K562 (cell line): Measurements from ENCODE around the gene STUB1. TPM values are rescaled to one million over a fixed set of nuclear protein-coding genes. Genes with fewer than 3 reads are reported as not detected.

Experiments used
- BACH1 ChIP-seq: fragments of 200-800 bp; sonication (Bioruptor generic); IDR thresholded peaks from 2 replicates; pipeline ENCODE4 v1.6.1; 2016; ENCODE audit warnings: missing genetic modification characterization, missing compliant biosample characterization
- CBFA2T3 ChIP-seq: fragments of 450-650 bp; IDR thresholded peaks from 2 replicates; pipeline ENCODE4 v1.6.1; 2017
- KDM2B ChIP-seq: fragments of 250-450 bp; sonication (Bioruptor Pico); IDR thresholded peaks from 2 replicates; pipeline ENCODE4 v1.8.0; 2021; ENCODE audit warnings: mild to moderate bottlenecking, moderate library complexity
- MGA ChIP-seq: fragments of 450-650 bp; IDR thresholded peaks from 2 replicates; pipeline ENCODE4 v1.6.1; 2016; ENCODE audit warnings: mild to moderate bottlenecking, moderate library complexity
- MTA2 ChIP-seq: fragments of 450-650 bp; IDR thresholded peaks from 2 replicates; pipeline ENCODE4 v1.6.1; 2016; ENCODE audit warnings: low read depth
- NRF1 ChIP-seq, 2 experiments: fragments of 450-650 bp; IDR thresholded peaks in 1 of 2; conservative IDR thresholded peaks in 1 of 2; 2 replicates each; pipeline ENCODE4 v1.6.1; 2014; ENCODE audit warnings: mild to moderate bottlenecking in 2 of 2
- PCBP1 ChIP-seq: fragments of 200-400 bp; formaldehyde crosslinking; IDR thresholded peaks from 2 replicates; pipeline ENCODE4 v1.6.1; 2018; ENCODE audit warnings: mild to moderate bottlenecking, low read depth, low read length; ENCODE audit not compliant: poor library complexity, severe bottlenecking
- PREB ChIP-seq: sonication (generic); formaldehyde crosslinking; IDR thresholded peaks from 2 replicates; pipeline ENCODE4 v1.8.1; 2023; ENCODE audit warnings: mild to moderate bottlenecking, missing genetic modification reagents
- TCF3 ChIP-seq: sonication (generic); formaldehyde crosslinking; IDR thresholded peaks from 2 replicates; pipeline ENCODE4 v1.4.0; 2020; ENCODE audit warnings: mild to moderate bottlenecking, missing genetic modification reagents
- ZNF282 ChIP-seq: sonication (generic); formaldehyde crosslinking; IDR thresholded peaks from 2 replicates; pipeline ENCODE4 v1.8.1; 2023; ENCODE audit warnings: missing genetic modification reagents
- polyA plus RNA-seq, 8 experiments: library from polyadenylated mRNA; depleted of rRNA in 4 of 8; stranded (reverse) in 5 of 8; unstranded in 3 of 8; fragments of >200 nt; fragmentation: Nextera tagmentation in 2 of 8; fragmentation: Illumina TruSeq in 1 of 8; extraction: Ambion mirVana in 2 of 8; extraction: Trizol in 1 of 8; gene quantifications; 2 replicates each; pipeline versions ENCODE4 v1.2.1 to v1.2.3, GENCODE V29; 2011 to 2014; ENCODE audit warnings: inconsistent platforms in 1 of 8, missing spikeins in 1 of 8
- total RNA-seq, 7 experiments: library from RNA; depleted of rRNA in 6 of 7; stranded (reverse); fragments of >200 nt in 6 of 7; fragmentation: Illumina TruSeq in 2 of 7; extraction: Trizol in 2 of 7; gene quantifications; 2 replicates each; pipeline versions ENCODE4 v1.2.1 to v1.2.3, GENCODE V29; 2011 to 2021; ENCODE audit warnings: low replicate concordance in 1 of 7
- TF ChIP-seq, protein P1 (sequence below), 3 experiments: fragments of 200-800 bp in 1 of 3; fragments of 250-450 bp in 1 of 3; fragments of 450-650 bp in 1 of 3; sonication (Bioruptor Pico) in 1 of 3; sonication (Bioruptor generic) in 1 of 3; formaldehyde crosslinking in 1 of 3; IDR thresholded peaks; 2 replicates each; pipeline versions ENCODE4 v1.6.1 to v1.8.0; 2016 to 2022; ENCODE audit warnings: mild to moderate bottlenecking in 2 of 3, missing genetic modification characterization in 2 of 3, missing compliant biosample characterization in 1 of 3, moderate library complexity in 1 of 3

Gene STUB1
- total and polyA plus RNA-seq, 9 of the 15 experiments (the other 6 are each of a cell fraction or from before 2014, with no cell fraction given): 10.6 to 251 (median 152) TPM

GRCh38 chr16:635573-636205 lies 44.5 kb upstream of the STUB1 start (continued):
- TF ChIP-seq MGA (peak; percentile 92), PREB (CRISPR knock-in tag) (no peak), NRF1 (conservative IDR thresholded peaks at IDR 0.05 in 1 of 2, IDR thresholded peaks at IDR 0.05 in 1 of 2) (no peak), ZNF282 (peak; percentile 91; the same call in 1 of the 2 replicates), CBFA2T3 (no peak), KDM2B (CRISPR knock-in tag) (no peak), TCF3 (CRISPR knock-in tag) (no peak), MTA2 (no peak), BACH1 (no peak), PCBP1 (no peak)
- TF ChIP-seq, protein P1, sequence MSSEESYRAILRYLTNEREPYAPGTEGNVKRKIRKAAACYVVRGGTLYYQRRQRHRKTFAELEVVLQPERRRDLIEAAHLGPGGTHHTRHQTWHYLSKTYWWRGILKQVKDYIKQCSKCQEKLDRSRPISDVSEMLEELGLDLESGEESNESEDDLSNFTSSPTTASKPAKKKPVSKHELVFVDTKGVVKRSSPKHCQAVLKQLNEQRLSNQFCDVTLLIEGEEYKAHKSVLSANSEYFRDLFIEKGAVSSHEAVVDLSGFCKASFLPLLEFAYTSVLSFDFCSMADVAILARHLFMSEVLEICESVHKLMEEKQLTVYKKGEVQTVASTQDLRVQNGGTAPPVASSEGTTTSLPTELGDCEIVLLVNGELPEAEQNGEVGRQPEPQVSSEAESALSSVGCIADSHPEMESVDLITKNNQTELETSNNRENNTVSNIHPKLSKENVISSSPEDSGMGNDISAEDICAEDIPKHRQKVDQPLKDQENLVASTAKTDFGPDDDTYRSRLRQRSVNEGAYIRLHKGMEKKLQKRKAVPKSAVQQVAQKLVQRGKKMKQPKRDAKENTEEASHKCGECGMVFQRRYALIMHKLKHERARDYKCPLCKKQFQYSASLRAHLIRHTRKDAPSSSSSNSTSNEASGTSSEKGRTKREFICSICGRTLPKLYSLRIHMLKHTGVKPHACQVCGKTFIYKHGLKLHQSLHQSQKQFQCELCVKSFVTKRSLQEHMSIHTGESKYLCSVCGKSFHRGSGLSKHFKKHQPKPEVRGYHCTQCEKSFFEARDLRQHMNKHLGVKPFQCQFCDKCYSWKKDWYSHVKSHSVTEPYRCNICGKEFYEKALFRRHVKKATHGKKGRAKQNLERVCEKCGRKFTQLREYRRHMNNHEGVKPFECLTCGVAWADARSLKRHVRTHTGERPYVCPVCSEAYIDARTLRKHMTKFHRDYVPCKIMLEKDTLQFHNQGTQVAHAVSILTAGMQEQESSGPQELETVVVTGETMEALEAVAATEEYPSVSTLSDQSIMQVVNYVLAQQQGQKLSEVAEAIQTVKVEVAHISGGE (CRISPR knock-in tag; IDR thresholded peaks at IDR 0.05): no peak
